HCT116 (cell line): ENCODE data around the gene C4BPA.

Experiments
- CTCF ChIP-seq, 3 experiments: fragments of 200-600 bp in 1 of 3; sonication (generic) in 1 of 3; IDR thresholded peaks in 2 of 3; conservative IDR thresholded peaks in 1 of 3; 2 replicates each; pipeline ENCODE4 v1.5.1; 2012 to 2017; ENCODE audit warnings: low read depth in 2 of 3, low read length in 2 of 3, antibody characterized with exemption in 1 of 3, borderline replicate concordance in 1 of 3, control low read depth in 1 of 3, mild to moderate bottlenecking in 1 of 3, mixed read lengths in 1 of 3, mixed run types in 1 of 3, moderate library complexity in 1 of 3; ENCODE audit not compliant: insufficient read depth in 1 of 3
- TCF7L2 ChIP-seq: IDR thresholded peaks from 2 replicates; pipeline ENCODE4 v1.7.0; 2011; ENCODE audit warnings: borderline replicate concordance, inconsistent platforms; ENCODE audit not compliant: insufficient read depth, insufficient read length; ENCODE audit errors: extremely low read depth
- ZFX ChIP-seq: fragments of 450-650 bp; IDR thresholded peaks from 2 replicates; pipeline ENCODE4 v1.6.1; 2017

- TF ChIP-seq TCF7L2 (no peak), CTCF (IDR thresholded peaks at IDR 0.05 in 2 of 3, conservative IDR thresholded peaks at IDR 0.05 in 1 of 3; ENCODE audit: borderline replicate concordance in 1 of 3, insufficient read depth in 1 of 3, low read depth in 2 of 3, low read length in 2 of 3) (no peak), ZFX (no peak)
Measured at GRCh38 chr1:207174913-207175312, 70.9 kb downstream of the C4BPA start.
